Vagina (tissue), 2 donors: ENCODE data around the gene HBP1. TPM values are rescaled to one million over a fixed set of nuclear protein-coding genes. Genes with fewer than 3 reads are reported as not detected.

ENCODE experiments used
- DNase-seq, 2 donors: peaks; one replicate each; pipeline ENCODE4 v3.0.0-alpha.2; 2017; ENCODE audit errors: extremely low spot score in 2 of 2
- H3K27ac ChIP-seq: fragments of 200-600 bp; sonication (generic); one replicate; pipeline ENCODE4 v1.5.1; 2019
- H3K27me3 ChIP-seq: fragments of 200-600 bp; sonication (generic); one replicate; pipeline ENCODE4 v1.5.1; 2019
- H3K36me3 ChIP-seq, 2 donors: fragments of 200-600 bp; sonication (generic); one replicate each; pipeline ENCODE4 v1.5.1; 2017 to 2019
- H3K4me1 ChIP-seq: fragments of 200-600 bp; sonication (generic); one replicate; pipeline ENCODE4 v1.5.1; 2019
- H3K4me3 ChIP-seq, 2 donors: fragments of 200-600 bp; sonication (generic); 1 replicate in 1 of 2; 2 replicates in 1 of 2; pipeline ENCODE4 v1.5.1; 2016 to 2019
- H3K9me3 ChIP-seq: fragments of 200-600 bp; sonication (generic); one replicate; pipeline ENCODE4 v1.5.1; 2019
- POLR2A ChIP-seq, 2 donors: fragments of 450-650 bp; IDR thresholded peaks; one replicate each; pipeline ENCODE4 v1.6.1; 2017; ENCODE audit warnings: antibody characterized with exemption in 2 of 2, mild to moderate bottlenecking in 2 of 2, moderate library complexity in 2 of 2
- POLR2AphosphoS5 ChIP-seq, 2 donors: sonication (generic); formaldehyde crosslinking; IDR thresholded peaks; one replicate each; pipeline ENCODE4 v1.9.0; 2017; ENCODE audit warnings: antibody characterized with exemption in 2 of 2, mild to moderate bottlenecking in 2 of 2, low read depth in 1 of 2; ENCODE audit not compliant: insufficient read depth in 1 of 2
- intact Hi-C: fragments of 100-400 bp; cut with DNase I; formaldehyde crosslinking; loops from one replicate; pipeline ENCODE4 v1.15.1; 2023
- total RNA-seq: library from RNA; depleted of rRNA; stranded (reverse); fragments of >200 nt; gene quantifications from one replicate; pipeline ENCODE4 v1.2.3, GENCODE V29; 2016
- TF ChIP-seq, protein P1 (sequence below), 3 experiments: fragments of 450-650 bp in 2 of 3; fragments of 200-600 bp in 1 of 3; sonication (generic) in 1 of 3; IDR thresholded peaks; one replicate each; pipeline ENCODE4 v1.5.1; 2017 to 2019; ENCODE audit warnings: antibody characterized with exemption in 3 of 3, mild to moderate bottlenecking in 2 of 3, moderate library complexity in 2 of 3

The HBP1 gene
- total RNA-seq, 1 donor from 2014 or later, result 91.3 TPM

DNA sequence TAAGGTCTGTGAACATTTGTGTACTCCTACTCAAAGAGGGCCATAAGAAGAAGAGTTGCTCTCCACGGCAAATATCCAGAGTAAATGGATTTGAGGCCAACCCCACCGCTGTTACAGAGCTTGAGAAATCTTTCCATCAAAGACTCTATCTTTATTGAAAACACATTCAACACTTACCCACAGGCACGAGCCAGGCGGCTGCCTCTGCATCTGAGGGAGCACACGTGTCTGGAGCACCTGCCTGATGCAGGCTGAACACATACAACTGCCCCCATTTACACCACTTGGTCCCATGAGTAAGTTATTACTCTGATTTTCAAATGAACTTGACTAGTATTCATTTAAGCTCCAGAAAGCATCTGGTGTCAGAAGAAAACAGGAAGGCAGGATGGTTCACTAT is 38.7 kb downstream of the HBP1 start:
- Histone ChIP-seq H3K36me3 (peaks cover 0 to 42% of the 10 kb centered on the region in 2 donors), H3K9me3 (no peaks in the 10 kb centered on the region), H3K27ac (peak overlapping the region; percentile 80), H3K4me3 (no peak overlapping the region), H3K27me3 (no peaks in the 10 kb centered on the region), H3K4me1 (peaks cover 27% of the 10 kb centered on the region)
- intact Hi-C loops, result no loop called here
- no peak for TF ChIP-seq POLR2AphosphoS5 (IDR thresholded peaks at IDR 0.05; ENCODE audit: insufficient read depth in 1 of 2, low read depth in 1 of 2)
- no peak for TF ChIP-seq POLR2A (IDR thresholded peaks at IDR 0.05)
- TF ChIP-seq, protein P1, sequence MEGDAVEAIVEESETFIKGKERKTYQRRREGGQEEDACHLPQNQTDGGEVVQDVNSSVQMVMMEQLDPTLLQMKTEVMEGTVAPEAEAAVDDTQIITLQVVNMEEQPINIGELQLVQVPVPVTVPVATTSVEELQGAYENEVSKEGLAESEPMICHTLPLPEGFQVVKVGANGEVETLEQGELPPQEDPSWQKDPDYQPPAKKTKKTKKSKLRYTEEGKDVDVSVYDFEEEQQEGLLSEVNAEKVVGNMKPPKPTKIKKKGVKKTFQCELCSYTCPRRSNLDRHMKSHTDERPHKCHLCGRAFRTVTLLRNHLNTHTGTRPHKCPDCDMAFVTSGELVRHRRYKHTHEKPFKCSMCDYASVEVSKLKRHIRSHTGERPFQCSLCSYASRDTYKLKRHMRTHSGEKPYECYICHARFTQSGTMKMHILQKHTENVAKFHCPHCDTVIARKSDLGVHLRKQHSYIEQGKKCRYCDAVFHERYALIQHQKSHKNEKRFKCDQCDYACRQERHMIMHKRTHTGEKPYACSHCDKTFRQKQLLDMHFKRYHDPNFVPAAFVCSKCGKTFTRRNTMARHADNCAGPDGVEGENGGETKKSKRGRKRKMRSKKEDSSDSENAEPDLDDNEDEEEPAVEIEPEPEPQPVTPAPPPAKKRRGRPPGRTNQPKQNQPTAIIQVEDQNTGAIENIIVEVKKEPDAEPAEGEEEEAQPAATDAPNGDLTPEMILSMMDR (IDR thresholded peaks at IDR 0.05), result no peak
- no peak for DNase-seq

DNA sequence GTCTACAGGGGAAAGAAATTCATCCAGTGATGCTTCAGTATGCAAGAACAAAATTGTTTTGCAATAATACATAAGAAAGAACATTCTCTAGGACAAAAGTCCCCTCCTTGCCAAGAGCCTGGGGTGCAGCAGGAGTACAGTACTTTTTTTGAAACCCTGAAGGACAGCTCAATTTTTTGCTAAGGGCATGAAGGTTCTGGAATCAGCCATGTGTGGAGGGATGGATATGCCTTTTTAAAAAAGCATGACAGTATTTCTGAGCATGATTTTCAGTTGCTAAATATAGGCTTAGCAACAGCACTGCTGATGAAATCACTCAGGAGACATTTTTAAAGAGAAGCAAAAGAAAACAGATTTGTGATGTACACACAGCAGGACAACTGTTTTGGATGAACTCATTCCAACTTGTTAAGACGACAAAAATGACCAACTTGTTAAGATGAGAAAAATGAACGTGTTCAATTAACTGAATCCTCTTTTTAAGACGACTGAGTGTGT is 39.3 kb downstream of the HBP1 start:
- TF ChIP-seq POLR2AphosphoS5 (IDR thresholded peaks at IDR 0.05; ENCODE audit: insufficient read depth in 1 of 2, low read depth in 1 of 2) (peak in 1 of 2 donors; percentile 44), POLR2A (IDR thresholded peaks at IDR 0.05) (no peak)
- H3K36me3 ChIP-seq, result peaks cover 0 to 37% of the 10 kb centered on the region in 2 donors
- intact Hi-C loops, result no loop called here
- H3K4me1 ChIP-seq, result peaks cover 27% of the 10 kb centered on the region
- H3K4me3 ChIP-seq, result no peak overlapping the region
- no peaks in the 10 kb centered on the region for H3K27me3 ChIP-seq
- H3K27ac ChIP-seq, result peak overlapping the region; percentile 80
- no peaks in the 10 kb centered on the region for H3K9me3 ChIP-seq
- no peak for DNase-seq

DNA sequence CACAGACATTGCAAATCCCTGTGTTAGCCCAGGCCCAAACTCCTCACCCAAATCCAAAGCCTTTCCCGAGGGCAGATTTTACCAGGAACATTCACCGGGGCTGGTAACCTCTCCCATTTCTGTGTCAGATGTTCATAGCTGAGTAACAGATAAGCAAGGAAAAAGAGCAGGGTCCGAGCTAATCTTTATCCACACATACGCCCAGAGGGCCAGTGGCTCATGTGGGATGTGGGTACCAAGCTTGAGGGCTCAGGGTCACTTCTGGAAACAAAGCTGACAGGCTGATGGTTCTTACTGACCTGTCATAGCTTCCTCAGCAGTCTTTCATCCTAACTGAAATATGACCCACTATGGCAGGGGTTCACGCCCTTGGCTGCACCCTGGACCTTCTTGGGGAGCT is 39.8 kb downstream of the HBP1 start:
- no peak for DNase-seq
- TF ChIP-seq, protein P1 (IDR thresholded peaks at IDR 0.05), result no peak
- TF ChIP-seq POLR2A (IDR thresholded peaks at IDR 0.05), result no peak
- no peak for TF ChIP-seq POLR2AphosphoS5 (IDR thresholded peaks at IDR 0.05; ENCODE audit: insufficient read depth in 1 of 2, low read depth in 1 of 2)
- Histone ChIP-seq H3K4me1 (peaks cover 27% of the 10 kb centered on the region), H3K27ac (peak overlapping the region; percentile 80), H3K9me3 (no peaks in the 10 kb centered on the region), H3K27me3 (no peaks in the 10 kb centered on the region), H3K4me3 (no peak overlapping the region), H3K36me3 (peaks cover 0 to 32% of the 10 kb centered on the region in 2 donors)
- intact Hi-C loops, result no loop called here

DNA sequence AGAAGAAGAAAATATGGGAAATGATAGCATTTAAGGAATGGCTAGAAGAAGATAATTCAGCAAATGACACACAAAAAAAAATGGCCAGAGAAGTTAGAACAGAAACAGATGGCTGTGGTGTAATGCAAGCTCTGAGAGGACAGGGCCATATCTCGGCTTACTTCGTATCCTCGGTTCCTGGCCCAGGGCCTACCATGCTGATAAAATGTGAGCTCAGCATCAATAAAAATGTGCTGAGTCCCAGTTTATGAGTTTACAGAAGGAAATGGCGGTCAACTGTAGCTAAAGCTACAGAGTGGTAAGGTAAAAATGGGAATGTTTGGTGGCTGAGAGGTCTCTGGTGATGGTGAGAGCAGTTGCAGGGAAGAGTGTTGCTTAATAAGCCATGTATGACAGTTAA is 40.8 kb downstream of the HBP1 start:
- intact Hi-C loops, result no loop called here
- peaks cover 0 to 22% of the 10 kb centered on the region in 2 donors for H3K36me3 ChIP-seq
- no peaks in the 10 kb centered on the region for H3K9me3 ChIP-seq
- H3K4me3 ChIP-seq, result no peak overlapping the region
- TF ChIP-seq POLR2AphosphoS5 (IDR thresholded peaks at IDR 0.05; ENCODE audit: insufficient read depth in 1 of 2, low read depth in 1 of 2), result no peak
- TF ChIP-seq POLR2A (IDR thresholded peaks at IDR 0.05), result no peak
- TF ChIP-seq, protein P1 (IDR thresholded peaks at IDR 0.05), result no peak
- H3K27me3 ChIP-seq, result no peaks in the 10 kb centered on the region
- H3K4me1 ChIP-seq, result peaks cover 27% of the 10 kb centered on the region
- H3K27ac ChIP-seq, result peak overlapping the region; percentile 80
- DNase-seq, result no peak

DNA sequence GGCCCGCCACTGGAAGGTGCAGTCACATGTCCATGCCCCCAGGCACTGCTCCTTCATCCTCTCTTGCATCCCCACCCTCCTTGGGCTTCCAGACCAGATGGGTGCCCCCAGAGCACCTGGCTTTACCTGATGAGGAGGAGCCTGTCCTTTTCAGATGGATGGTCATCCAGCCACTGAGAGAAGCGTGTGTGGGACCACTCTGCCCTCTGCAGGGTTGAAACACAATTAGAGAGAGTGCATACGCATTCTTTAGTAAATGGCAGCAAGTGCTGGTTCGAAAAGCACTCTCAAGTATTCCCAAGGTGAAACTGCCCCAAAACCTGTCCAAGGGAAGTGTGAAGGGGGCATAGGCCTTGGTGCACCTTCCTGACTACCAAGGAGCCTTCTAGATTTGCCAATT is 41.6 kb downstream of the HBP1 start:
- Histone ChIP-seq H3K27me3 (no peaks in the 10 kb centered on the region), H3K4me3 (no peak overlapping the region), H3K36me3 (peaks cover 0 to 19% of the 10 kb centered on the region in 2 donors), H3K9me3 (no peaks in the 10 kb centered on the region), H3K4me1 (peaks cover 27% of the 10 kb centered on the region), H3K27ac (no peak overlapping the region)
- DNase-seq, result no peak
- intact Hi-C loops, result no loop called here
- no peak for TF ChIP-seq POLR2A (IDR thresholded peaks at IDR 0.05)

DNA sequence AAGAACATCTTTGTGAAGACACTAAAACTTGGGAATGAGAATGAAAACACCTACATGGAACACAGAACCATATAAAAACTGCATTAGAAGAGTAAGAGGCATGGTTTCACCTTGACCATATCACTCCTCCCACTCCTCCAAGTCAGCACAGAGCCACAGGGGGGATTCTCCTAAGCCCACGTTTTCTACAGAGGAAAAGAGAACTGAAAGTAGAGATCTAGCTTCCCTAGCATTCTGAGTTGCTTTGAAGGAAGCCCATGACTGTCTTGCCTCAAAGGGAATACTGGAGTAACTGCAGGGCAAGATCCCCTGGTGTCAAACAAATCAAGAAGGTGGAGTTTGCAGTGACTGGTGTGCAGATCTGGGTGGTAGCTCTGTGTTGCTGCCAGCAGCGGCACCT is 43.9 kb downstream of the HBP1 start:
- Histone ChIP-seq H3K27me3 (no peaks in the 10 kb centered on the region), H3K4me1 (peaks cover 14% of the 10 kb centered on the region), H3K9me3 (no peaks in the 10 kb centered on the region), H3K4me3 (no peak overlapping the region), H3K36me3 (peaks cover 0 to 19% of the 10 kb centered on the region in 2 donors), H3K27ac (no peak overlapping the region)
- no peak for DNase-seq
- TF ChIP-seq POLR2A (IDR thresholded peaks at IDR 0.05) (no peak), POLR2AphosphoS5 (IDR thresholded peaks at IDR 0.05; ENCODE audit: insufficient read depth in 1 of 2, low read depth in 1 of 2) (no peak)
- TF ChIP-seq, protein P1 (IDR thresholded peaks at IDR 0.05), result no peak
- intact Hi-C loops, result no loop called here
